PC-3 (cell line): ENCODE results near the gene VTCN1.

ENCODE experiments used
- CTCF ChIP-seq: fragments of 300-600 bp; sonication (generic); conservative IDR thresholded peaks from 2 replicates; pipeline ENCODE4 v1.5.1; 2017; ENCODE audit warnings: antibody characterized with exemption, low read depth, mild to moderate bottlenecking, low read length
- EZH2 ChIP-seq: fragments of 300-600 bp; sonication (generic); IDR thresholded peaks from one replicate; pipeline ENCODE4 v1.6.1; 2017; ENCODE audit warnings: antibody characterized with exemption, mild to moderate bottlenecking, low read length; ENCODE audit not compliant: unreplicated experiment
- EZH2phosphoT487 ChIP-seq: fragments of 300-600 bp; sonication (generic); IDR thresholded peaks from 2 replicates; pipeline ENCODE4 v1.6.1; 2018; ENCODE audit warnings: mild to moderate bottlenecking, antibody characterized with exemption, low read length, borderline replicate concordance

GRCh38 chr1:117143871-117144270 lies 66.9 kb downstream of the VTCN1 start:
- TF ChIP-seq CTCF = no peak
- TF ChIP-seq EZH2phosphoT487 = no peak
- TF ChIP-seq EZH2 = no peak
